Limb (tissue), 2 donors: Measurements from ENCODE around the gene CDK5RAP3.
"Not testable (repeated sequence)": the region's sequence is repeated elsewhere in the genome, so short reads cannot be mapped to it uniquely, and the experiment has no call there.

Experiments
- DNase-seq, 2 donors: peaks; one replicate each; pipeline ENCODE4 v3.0.0-alpha.2; 2016; ENCODE audit errors: extremely low spot score in 2 of 2

CDK5RAP3 gene

GRCh38 chr17:47970725-47971499 lies at the start of gene CDK5RAP3:
CDK5RAP3 (plus strand) TSS chr17:47971113; CDS start chr17:47971147, 34 bp downstream.
- DNase-seq = peak; percentile 99 to 100

GRCh38 chr17:47924785-47925677 lies 45.9 kb upstream of the CDK5RAP3 start:
- no peak for DNase-seq

DNA sequence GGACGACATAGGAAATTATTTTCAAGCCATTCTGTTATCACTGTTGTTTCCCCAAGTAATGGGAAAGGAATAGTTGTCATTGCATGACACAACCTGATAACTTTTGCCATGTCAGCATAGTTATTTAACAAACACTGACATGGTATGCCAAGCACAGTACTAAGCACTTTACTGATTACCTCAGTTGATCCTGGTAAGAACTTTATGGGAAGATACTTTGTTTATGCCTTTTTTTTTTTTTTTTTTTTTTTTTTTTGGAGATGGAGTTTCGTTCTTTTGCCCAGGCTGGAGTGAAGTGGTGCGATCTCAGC lies 45.3 kb upstream of the CDK5RAP3 start:
- no peak for DNase-seq

DNA sequence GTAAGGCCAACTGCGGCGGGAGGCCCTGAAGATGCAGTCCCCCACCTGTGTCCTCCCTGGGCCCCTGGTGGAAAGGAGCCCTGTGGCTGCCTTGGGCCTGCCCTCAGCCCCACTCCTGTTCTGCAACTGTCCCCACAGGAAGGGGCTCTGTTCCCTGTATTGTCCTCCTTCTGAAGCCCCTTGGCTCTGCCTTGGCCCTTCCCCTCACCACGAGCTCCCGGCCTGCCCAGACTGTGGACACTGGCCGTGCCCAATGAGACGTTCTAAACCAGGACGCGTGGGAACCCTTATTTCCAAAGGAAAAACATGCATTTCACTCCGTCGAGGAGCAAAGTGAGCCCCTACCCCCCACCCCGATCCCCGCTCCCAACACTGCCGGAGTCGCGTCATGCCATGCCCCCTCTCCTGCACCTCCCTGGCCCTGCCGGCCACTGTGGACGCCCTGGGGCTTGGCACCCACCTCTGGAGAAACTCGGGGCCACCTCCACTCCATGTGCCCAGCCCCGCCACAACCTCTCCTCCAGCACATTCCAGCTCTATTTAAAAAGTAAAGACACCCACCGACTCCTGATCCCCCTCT lies 43.0 kb upstream of the CDK5RAP3 start:
- DNase-seq = no peak

DNA sequence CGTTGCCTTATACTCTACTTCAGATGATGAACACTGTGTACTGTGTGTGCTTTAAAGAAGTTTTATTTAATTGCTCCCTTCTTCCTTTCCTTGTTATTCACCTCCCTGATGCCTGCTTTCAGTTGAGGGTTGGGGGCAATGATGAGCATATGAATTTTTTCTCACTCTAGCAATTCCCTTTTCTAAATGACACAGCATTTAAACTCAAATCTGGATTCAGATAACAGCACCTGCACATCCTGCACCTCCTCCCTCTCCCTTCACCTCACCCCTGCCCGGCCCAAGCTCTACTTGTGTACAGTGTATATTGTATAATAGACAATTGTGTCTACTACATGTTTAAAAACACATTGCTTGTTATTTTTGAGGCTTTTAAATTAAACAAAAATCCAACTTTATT lies 42.5 kb upstream of the CDK5RAP3 start:
- DNase-seq = no peak

- DNase-seq = no peak
Measured at GRCh38 chr17:47929218-47930000, 41.5 kb upstream of the CDK5RAP3 start.

GRCh38 chr17:47931848-47932247 lies 39.1 kb upstream of the CDK5RAP3 start:
- DNase-seq = no peak

- no peak for DNase-seq
Measured at GRCh38 chr17:47934856-47935255, 36.1 kb upstream of the CDK5RAP3 start.

DNA sequence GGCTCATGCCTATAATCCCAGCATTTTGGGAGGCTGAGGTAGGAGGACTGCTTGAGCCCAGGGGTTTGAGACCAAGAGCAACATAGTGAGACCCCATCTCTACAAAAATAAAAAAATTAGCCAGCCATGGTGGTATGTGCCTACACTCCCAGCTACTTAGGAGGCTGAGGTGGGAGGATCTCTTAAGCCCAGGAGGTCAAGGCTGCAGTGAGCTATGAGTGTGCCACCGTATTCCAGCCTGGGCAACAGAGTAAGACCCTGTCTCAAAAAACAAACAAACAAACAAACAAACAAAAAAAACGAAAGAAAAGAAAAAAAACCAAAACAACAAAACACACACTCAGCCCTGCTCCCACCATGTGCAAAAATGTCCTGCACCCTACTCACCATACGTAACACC lies 35.4 kb upstream of the CDK5RAP3 start:
- not testable (repeated sequence) for DNase-seq

- DNase-seq = no peak
Measured at GRCh38 chr17:47935961-47936360, 35.0 kb upstream of the CDK5RAP3 start.

- no peak for DNase-seq
Measured at GRCh38 chr17:47937941-47938340, 33.0 kb upstream of the CDK5RAP3 start.

GRCh38 chr17:47941246-47942095 lies 29.4 kb upstream of the CDK5RAP3 start, which contains the start of gene PNPO:
PNPO (plus strand) TSS chr17:47941571; CDS start chr17:47941676, 105 bp downstream.
- DNase-seq = peak; percentile 90 to 95

GRCh38 chr17:47942096-47942510 lies 28.8 kb upstream of the CDK5RAP3 start:
- DNase-seq = no peak

GRCh38 chr17:47942568-47942967 lies 28.3 kb upstream of the CDK5RAP3 start:
- no peak for DNase-seq

GRCh38 chr17:47945080-47945479 lies 25.8 kb upstream of the CDK5RAP3 start:
- no peak for DNase-seq

GRCh38 chr17:47945529-47946508 lies 25.1 kb upstream of the CDK5RAP3 start:
- DNase-seq = no peak

DNA sequence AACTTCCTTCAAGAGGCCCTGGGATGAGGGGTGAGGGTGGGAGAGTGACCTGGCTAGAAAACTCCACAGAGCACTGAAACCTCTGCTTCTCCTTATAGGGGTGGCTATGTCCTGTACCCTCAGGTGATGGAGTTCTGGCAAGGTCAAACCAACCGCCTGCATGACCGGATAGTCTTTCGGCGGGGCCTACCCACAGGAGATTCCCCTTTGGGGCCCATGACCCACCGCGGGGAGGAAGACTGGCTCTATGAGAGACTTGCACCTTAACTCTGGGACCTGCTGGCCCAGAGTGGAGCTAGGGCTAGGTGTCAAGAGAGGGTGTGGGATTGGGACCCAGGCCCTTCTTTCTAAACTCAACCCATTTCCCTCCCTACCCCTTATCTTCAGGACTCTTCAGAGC lies 24.4 kb upstream of the CDK5RAP3 start:
- DNase-seq = no peak

DNA sequence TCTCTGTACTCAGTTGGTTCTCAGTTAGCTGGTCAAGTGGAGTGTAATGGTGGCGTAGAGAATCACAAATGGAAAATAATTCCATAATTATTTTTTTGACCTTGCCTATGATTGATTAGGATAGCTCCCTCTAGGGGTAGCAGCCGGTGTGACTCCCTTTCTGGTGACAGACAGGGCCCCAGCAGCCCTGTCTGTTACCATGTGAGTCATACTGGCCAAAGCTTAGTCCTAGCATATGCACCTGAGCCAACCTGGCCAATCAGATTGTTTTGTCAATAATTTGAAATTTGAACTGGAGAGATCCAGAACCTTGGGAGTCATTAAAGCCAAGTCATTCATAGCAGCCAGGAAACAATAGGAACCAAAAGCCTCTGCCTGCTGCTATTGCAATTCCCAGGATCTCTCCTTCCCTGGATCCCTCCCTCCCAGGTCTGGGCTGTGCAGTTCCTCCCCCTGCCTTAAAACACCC lies 23.9 kb upstream of the CDK5RAP3 start:
- peak in 1 of 2 donors; percentile 30 for DNase-seq

- DNase-seq = no peak
Measured at GRCh38 chr17:47948706-47949196, 22.2 kb upstream of the CDK5RAP3 start.
